Esophagus muscularis mucosa (tissue), 4 donors: ENCODE measurements around the gene HIBADH.

Source experiments
- EP300 ChIP-seq: sonication (generic); formaldehyde crosslinking; IDR thresholded peaks from one replicate; pipeline ENCODE4 v1.6.1; 2017; ENCODE audit warnings: antibody characterized with exemption
- POLR2A ChIP-seq: fragments of 450-650 bp; IDR thresholded peaks from one replicate; pipeline ENCODE4 v1.6.1; 2017; ENCODE audit warnings: antibody characterized with exemption, moderate library complexity, mild to moderate bottlenecking, low read depth
- TF ChIP-seq, protein P1 (sequence below), 3 experiments: fragments of 200-600 bp in 2 of 3; fragments of 450-650 bp in 1 of 3; sonication (generic) in 2 of 3; IDR thresholded peaks; one replicate each; pipeline ENCODE4 v1.5.1; 2017 to 2019; ENCODE audit warnings: antibody characterized with exemption in 3 of 3, mild to moderate bottlenecking in 2 of 3, moderate library complexity in 1 of 3

DNA sequence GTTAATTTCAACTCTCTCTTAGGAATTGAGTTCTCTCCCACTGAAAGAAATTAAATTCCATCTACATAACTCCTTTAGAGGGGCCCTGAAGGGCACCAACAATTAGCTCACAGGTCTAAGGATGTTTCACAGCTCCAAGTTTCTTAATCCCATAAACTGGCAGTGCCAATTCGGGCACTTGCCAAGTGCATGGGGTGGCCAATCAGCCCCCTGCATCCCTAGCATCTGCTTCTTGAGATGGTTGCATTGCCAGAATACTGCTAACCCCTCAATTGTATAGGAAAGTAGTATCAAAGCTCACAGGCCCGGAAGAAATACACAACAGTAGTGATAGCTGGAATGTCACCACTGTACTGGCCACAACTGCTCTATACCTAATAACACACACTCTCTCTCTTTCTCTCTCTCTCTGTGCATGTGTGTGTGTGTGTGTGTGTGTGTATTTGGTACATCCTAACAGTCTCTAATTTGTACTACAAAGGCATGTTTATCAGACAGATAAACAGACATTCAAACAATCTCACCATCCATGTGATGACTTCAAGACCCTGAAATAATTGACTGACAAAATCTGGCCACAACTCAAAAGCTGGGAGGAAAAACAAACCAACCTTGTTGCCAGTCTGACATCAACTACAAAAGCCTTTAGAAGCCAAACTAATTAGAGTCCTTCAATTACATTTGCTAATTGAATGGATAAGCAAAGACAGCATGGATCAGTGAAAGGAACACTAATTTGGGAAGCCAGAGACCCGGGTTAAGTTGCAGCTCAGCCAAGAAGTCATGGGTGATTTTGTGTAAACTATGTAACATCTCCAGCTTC, 27.8 kb downstream of the HIBADH start:
- TF ChIP-seq POLR2A = no peak
- TF ChIP-seq, protein P1, sequence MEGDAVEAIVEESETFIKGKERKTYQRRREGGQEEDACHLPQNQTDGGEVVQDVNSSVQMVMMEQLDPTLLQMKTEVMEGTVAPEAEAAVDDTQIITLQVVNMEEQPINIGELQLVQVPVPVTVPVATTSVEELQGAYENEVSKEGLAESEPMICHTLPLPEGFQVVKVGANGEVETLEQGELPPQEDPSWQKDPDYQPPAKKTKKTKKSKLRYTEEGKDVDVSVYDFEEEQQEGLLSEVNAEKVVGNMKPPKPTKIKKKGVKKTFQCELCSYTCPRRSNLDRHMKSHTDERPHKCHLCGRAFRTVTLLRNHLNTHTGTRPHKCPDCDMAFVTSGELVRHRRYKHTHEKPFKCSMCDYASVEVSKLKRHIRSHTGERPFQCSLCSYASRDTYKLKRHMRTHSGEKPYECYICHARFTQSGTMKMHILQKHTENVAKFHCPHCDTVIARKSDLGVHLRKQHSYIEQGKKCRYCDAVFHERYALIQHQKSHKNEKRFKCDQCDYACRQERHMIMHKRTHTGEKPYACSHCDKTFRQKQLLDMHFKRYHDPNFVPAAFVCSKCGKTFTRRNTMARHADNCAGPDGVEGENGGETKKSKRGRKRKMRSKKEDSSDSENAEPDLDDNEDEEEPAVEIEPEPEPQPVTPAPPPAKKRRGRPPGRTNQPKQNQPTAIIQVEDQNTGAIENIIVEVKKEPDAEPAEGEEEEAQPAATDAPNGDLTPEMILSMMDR (IDR thresholded peaks at IDR 0.05) = no peak
- TF ChIP-seq EP300 = no peak
